GM12878 (cell line): Measurements from ENCODE around the gene SLC39A11. TPM values are rescaled to one million over a fixed set of nuclear protein-coding genes. Genes with fewer than 3 reads are reported as not detected.

Source experiments
- ATAC-seq: fragments of 200-7000 bp; cut with Tn5 transposase; 3 replicates; pipeline ENCODE4 v1.9.1; 2020; ENCODE audit warnings: mild to moderate bottlenecking, moderate library complexity
- BruUV-seq: library from RNA; stranded (reverse); fragments of 400-500 nt; replicated peaks from 2 replicates; lab custom pipeline; 2021; lab: Mats Ljungman, UMichigan
- CTCF ChIA-PET: fragments of 300-600 bp; sonication (Branson Sonifier 250); formaldehyde crosslinking; extraction: SDS; loops from one replicate; lab custom pipeline; 2021; ENCODE audit warnings: inconsistent platforms; lab: Yijun Ruan, JAX
- POLR2A ChIA-PET: fragments of 350-600 bp; formaldehyde crosslinking; extraction: SDS; loops from one replicate; lab custom pipeline; 2021; ENCODE audit warnings: inconsistent platforms; lab: Charles Lee
- RAD21 ChIA-PET: fragments of 300-600 bp; sonication (Branson Sonifier 250); formaldehyde crosslinking; loops from one replicate; lab custom pipeline; 2023; ENCODE audit warnings: antibody characterized with exemption; ENCODE audit not compliant: unreplicated experiment; lab: Charles Lee
- SMC1A ChIA-PET: fragments of 300-600 bp; sonication (Branson Sonifier 250); formaldehyde crosslinking; loops from one replicate; lab custom pipeline; 2023; ENCODE audit not compliant: unreplicated experiment, uncharacterized antibody; lab: Charles Lee
- DNase-seq: peaks from one replicate; pipeline ENCODE4 v3.0.0-alpha.2; 2011; ENCODE audit warnings: low read depth, low spot score
- FAIRE-seq: peaks from 3 replicates; lab custom pipeline; 2011; peaks lifted over from hg19 to GRCh38; lab: Jason Lieb, UNC
- H2AFZ ChIP-seq: 2 replicates; pipeline ENCODE4 v1.6.0; 2011; ENCODE audit warnings: low read depth, low read length, control low read depth; ENCODE audit not compliant: control insufficient read depth
- H3K27ac ChIP-seq: 2 replicates; pipeline ENCODE4 v1.5.1; 2011; ENCODE audit warnings: control low read depth; ENCODE audit not compliant: control insufficient read depth, insufficient read depth
- H3K27me3 ChIP-seq, 2 experiments: replicated peaks in 1 of 2; 2 replicates each; pipeline versions ENCODE4 v1.6.0 to v1.6.1; 2011; ENCODE audit warnings: low read length in 1 of 2; ENCODE audit not compliant: control insufficient read depth in 2 of 2, insufficient read depth in 2 of 2
- H3K36me3 ChIP-seq, 2 experiments: 2 replicates each; pipeline ENCODE4 v1.5.1; 2011; ENCODE audit warnings: low read length in 1 of 2; ENCODE audit not compliant: control insufficient read depth in 2 of 2, insufficient read depth in 2 of 2
- H3K4me1 ChIP-seq: 2 replicates; pipeline ENCODE4 v1.6.1; 2011; ENCODE audit warnings: mild to moderate bottlenecking, low read length, moderate library complexity, mixed read lengths; ENCODE audit not compliant: control insufficient read depth, insufficient read depth
- H3K4me2 ChIP-seq: 2 replicates; pipeline ENCODE4 v1.6.0; 2011; ENCODE audit warnings: control low read depth; ENCODE audit not compliant: control insufficient read depth, insufficient read depth
- H3K4me3 ChIP-seq: fragments of 200-600 bp; sonication (generic); 2 replicates; pipeline ENCODE4 v1.5.1; 2016
- H3K79me2 ChIP-seq: 2 replicates; pipeline ENCODE4 v1.6.0; 2011; ENCODE audit warnings: low read length; ENCODE audit not compliant: control insufficient read depth, insufficient read depth
- H3K9ac ChIP-seq: 2 replicates; pipeline ENCODE4 v1.8.0; 2011; ENCODE audit warnings: low read length, control low read depth, mixed read lengths; ENCODE audit not compliant: control insufficient read depth, insufficient read depth
- H3K9me3 ChIP-seq: replicated peaks from 3 replicates; pipeline ENCODE4 v1.5.1; 2011; ENCODE audit warnings: mild to moderate bottlenecking, low read length; ENCODE audit not compliant: control insufficient read depth, insufficient read depth
- H4K20me1 ChIP-seq: 2 replicates; pipeline ENCODE4 v1.6.0; 2011; ENCODE audit not compliant: control insufficient read depth, insufficient read depth
- ATF7 ChIP-seq: fragments of 450-650 bp; IDR thresholded peaks from 2 replicates; pipeline ENCODE4 v1.6.1; 2016; ENCODE audit warnings: low read depth, mild to moderate bottlenecking
- CREM ChIP-seq: IDR thresholded peaks from 2 replicates; pipeline ENCODE4 v1.6.1; 2014; ENCODE audit warnings: antibody characterized with exemption, low read depth
- HDGF ChIP-seq: fragments of 450-650 bp; IDR thresholded peaks from 2 replicates; pipeline ENCODE4 v1.6.1; 2016; ENCODE audit warnings: antibody characterized with exemption
- POU2F2 ChIP-seq: IDR thresholded peaks from 3 replicates; pipeline ENCODE4 v1.6.1; 2011; ENCODE audit warnings: low read depth, mild to moderate bottlenecking, low read length, borderline replicate concordance
- RFX5 ChIP-seq: IDR thresholded peaks from 2 replicates; pipeline ENCODE4 v1.6.1; 2011; ENCODE audit warnings: low read depth, low read length, improper control_type of control experiment
- SREBF1 ChIP-seq: IDR thresholded peaks from 2 replicates; pipeline ENCODE4 v1.6.1; 2012; ENCODE audit warnings: mild to moderate bottlenecking, low read length
- TBL1XR1 ChIP-seq: IDR thresholded peaks from 2 replicates; pipeline ENCODE4 v1.6.1; 2012; ENCODE audit warnings: low read depth, low read length, improper control_type of control experiment
- WGBS: methylation state at CpG from one replicate; pipeline ENCODE4 v1.1.6; 2016; ENCODE audit warnings: low lambda C conversion rate; ENCODE audit not compliant: insufficient replicate concordance, insufficient coverage; ENCODE audit errors: missing lambda C conversion rate; 5-methylcytosine and 5-hydroxymethylcytosine counted together
- in situ Hi-C: fragments of 300-500 bp; cut with MboI; formaldehyde crosslinking; loops from 9 replicates; pipeline ENCODE4 v1.14.3; 2018; ENCODE audit warnings: mixed read lengths
- intact Hi-C: fragments of 100-400 bp; cut with micrococcal nuclease; formaldehyde crosslinking; loops from one replicate; pipeline ENCODE4 v1.14.2; 2022; ENCODE audit not compliant: unreplicated experiment
- polyA plus RNA-seq, 11 experiments: library from polyadenylated mRNA; depleted of rRNA in 4 of 11; unstranded in 6 of 11; stranded (reverse) in 5 of 11; fragments of >200 nt; fragmentation: Nextera tagmentation in 4 of 11; fragmentation: Illumina TruSeq in 1 of 11; extraction: Ambion mirVana in 4 of 11; extraction: Trizol in 1 of 11; gene quantifications; 1 replicate in 1 of 11; 2 replicates in 10 of 11; pipeline versions ENCODE4 v1.2.1 to v1.2.3, GENCODE V29; 2011 to 2016; ENCODE audit warnings: inconsistent platforms in 2 of 11, missing spikeins in 2 of 11, low read depth in 1 of 11
- total RNA-seq, 4 experiments: library from RNA; depleted of rRNA in 3 of 4; stranded (reverse); fragments of >200 nt in 3 of 4; fragmentation: Illumina TruSeq in 1 of 4; extraction: Trizol in 1 of 4; gene quantifications; 2 replicates each; pipeline versions ENCODE4 v1.2.1 to v1.2.3, GENCODE V29; 2013 to 2021

SLC39A11 gene
- total and polyA plus RNA-seq, 10 of the 15 experiments (the other 5 are each of a cell fraction or from before 2014, with no cell fraction given), result 8.6 to 23.8 (median 14.0) TPM

DNA sequence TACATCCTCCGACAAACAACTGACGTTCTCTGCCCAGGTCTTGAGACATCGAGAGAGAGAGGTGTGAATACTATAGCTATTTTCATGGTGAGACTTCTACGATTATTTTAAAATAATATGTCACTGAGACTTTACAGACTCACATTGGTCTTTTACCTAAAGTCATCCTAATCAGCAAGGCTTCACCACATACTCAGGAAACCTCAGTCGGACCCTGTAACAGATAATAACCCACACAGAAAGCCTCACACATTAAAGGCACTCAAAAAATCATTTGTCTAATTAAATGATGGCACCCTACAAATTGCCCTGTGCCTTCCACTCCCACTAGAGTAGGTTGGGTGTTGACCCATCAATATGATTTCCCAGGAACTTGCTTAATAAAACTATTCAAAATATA is 19.8 kb upstream of the SLC39A11 start:
- Histone ChIP-seq H3K4me2 (no peak overlapping the region), H4K20me1 (no peaks in the 10 kb centered on the region), H2AFZ (no peak overlapping the region), H3K27me3 (no peaks in the 10 kb centered on the region), H3K9ac (no peak overlapping the region), H3K9me3 (no peaks in the 10 kb centered on the region; the same call in 1 of the 3 replicates), H3K36me3 (no peaks in the 10 kb centered on the region), H3K4me1 (no peaks in the 10 kb centered on the region), H3K4me3 (no peak overlapping the region), H3K79me2 (no peaks in the 10 kb centered on the region), H3K27ac (no peak overlapping the region)
- no TSS peak for BruUV-seq
- 91% methylated on average over 5 of the region's 5 CpGs for WGBS
- RAD21 ChIA-PET, result no interaction called here
- intact Hi-C loops (no loop called here), in situ Hi-C loops (no loop called here)
- DNase-seq, result no peak
- no peak for ATAC-seq
- FAIRE-seq, result no peak
- POLR2A ChIA-PET, result interaction anchor here (0.7 kb wide), 1 partner anchor 237 kb away, joined by 5 read pairs; no protein-coding TSS in a partner anchor
- TF ChIP-seq TBL1XR1, result no peak
- TF ChIP-seq HDGF, result no peak
- no peak for TF ChIP-seq POU2F2
- no peak for TF ChIP-seq CREM
- no peak for TF ChIP-seq RFX5
- no peak for TF ChIP-seq SREBF1
- CTCF ChIA-PET, result no interaction called here
- SMC1A ChIA-PET, result interaction anchor here (1.6 kb wide), 1 partner anchor 18 kb away, joined by 3 read pairs; no protein-coding TSS in a partner anchor

DNA sequence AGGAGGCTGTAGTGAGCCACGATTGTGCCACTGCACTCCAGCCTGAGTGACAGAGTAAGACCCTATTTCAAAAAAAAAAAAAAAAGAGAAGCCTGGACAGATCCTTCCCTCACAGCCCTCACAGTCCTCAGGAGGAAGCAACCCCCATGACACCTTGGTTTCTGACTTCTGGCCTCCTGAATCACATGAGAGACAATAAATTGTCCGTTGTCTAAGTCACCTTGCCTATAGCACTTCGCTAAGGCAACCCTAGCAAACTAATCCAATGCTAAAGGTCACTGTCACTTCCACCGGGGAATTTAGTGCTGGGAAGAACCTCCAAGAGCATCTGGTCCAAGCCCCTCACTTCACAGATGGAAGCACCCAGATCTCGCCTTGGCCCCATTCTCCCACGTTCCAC is 18.9 kb upstream of the SLC39A11 start:
- no peak for FAIRE-seq

More for the DNA sequence above, 18.9 kb upstream of the SLC39A11 start:
- H4K20me1 ChIP-seq, result no peaks in the 10 kb centered on the region
- SMC1A ChIA-PET, result no interaction called here
- no peaks in the 10 kb centered on the region; the same call in 1 of the 3 replicates for H3K9me3 ChIP-seq
- H3K9ac ChIP-seq, result no peak overlapping the region
- H3K36me3 ChIP-seq, result no peaks in the 10 kb centered on the region
- BruUV-seq, result no TSS peak
- CTCF ChIA-PET, result no interaction called here
- H3K4me2 ChIP-seq, result no peak overlapping the region
- RAD21 ChIA-PET, result no interaction called here
- intact Hi-C loops (no loop called here), in situ Hi-C loops (no loop called here)
- DNase-seq (no peak), ATAC-seq (no peak)
- TF ChIP-seq SREBF1 (no peak), ATF7 (no peak)
- H2AFZ ChIP-seq, result no peak overlapping the region
- H3K27me3 ChIP-seq, result no peaks in the 10 kb centered on the region
- POLR2A ChIA-PET, result no interaction called here
- no peak overlapping the region for H3K27ac ChIP-seq
- 57% methylated on average over 6 of the region's 6 CpGs for WGBS
- no peak overlapping the region for H3K4me3 ChIP-seq
- H3K79me2 ChIP-seq, result no peaks in the 10 kb centered on the region
- no peaks in the 10 kb centered on the region for H3K4me1 ChIP-seq
